Ishikawa (cell line): ENCODE results near the gene DSTN.

Experiments used
- CEBPB ChIP-seq: IDR thresholded peaks from 2 replicates; pipeline ENCODE4 v1.6.1; 2012
- CREB1 ChIP-seq: IDR thresholded peaks from 2 replicates; pipeline ENCODE4 v1.6.1; 2012; ENCODE audit warnings: low read depth
- EGR1 ChIP-seq: IDR thresholded peaks from 2 replicates; pipeline ENCODE4 v1.6.1; 2012
- EP300 ChIP-seq: IDR thresholded peaks from 2 replicates; pipeline ENCODE4 v1.6.1; 2012; ENCODE audit warnings: borderline replicate concordance
- FOXM1 ChIP-seq: IDR thresholded peaks from 2 replicates; pipeline ENCODE4 v1.6.1; 2012; ENCODE audit warnings: low read depth, borderline replicate concordance
- MAX ChIP-seq: IDR thresholded peaks from 2 replicates; pipeline ENCODE4 v1.6.1; 2012
- NFIC ChIP-seq: IDR thresholded peaks from 2 replicates; pipeline ENCODE4 v1.6.1; 2012
- RAD21 ChIP-seq: IDR thresholded peaks from 2 replicates; pipeline ENCODE4 v1.6.1; 2012; ENCODE audit warnings: low read depth
- REST ChIP-seq: IDR thresholded peaks from 2 replicates; pipeline ENCODE4 v1.6.1; 2012; ENCODE audit warnings: low read depth, mild to moderate bottlenecking
- TAF1 ChIP-seq: IDR thresholded peaks from 2 replicates; pipeline ENCODE4 v1.6.1; 2012; ENCODE audit warnings: low read depth, mild to moderate bottlenecking
- TCF12 ChIP-seq: IDR thresholded peaks from 2 replicates; pipeline ENCODE4 v1.6.1; 2012; ENCODE audit warnings: low read depth
- TEAD4 ChIP-seq: IDR thresholded peaks from 2 replicates; pipeline ENCODE4 v1.6.1; 2012
- USF1 ChIP-seq: IDR thresholded peaks from 2 replicates; pipeline ENCODE4 v1.6.1; 2012
- YY1 ChIP-seq: IDR thresholded peaks from 2 replicates; pipeline ENCODE4 v1.6.1; 2012; ENCODE audit warnings: low read depth
- ZBTB7A ChIP-seq: IDR thresholded peaks from 2 replicates; pipeline ENCODE4 v1.6.1; 2012; ENCODE audit warnings: low read depth

Gene DSTN

GRCh38 chr20:17655286-17655651, 85.4 kb downstream of the DSTN start:
- TF ChIP-seq CREB1 (no peak), USF1 (peak; percentile 78)

GRCh38 chr20:17655865-17656479, 86.1 kb downstream of the DSTN start:
- TF ChIP-seq TEAD4 (no peak), EP300 (no peak), EGR1 (no peak), RAD21 (no peak), FOXM1 (no peak), USF1 (no peak), REST (no peak)

GRCh38 chr20:17657079-17657825, 87.4 kb downstream of the DSTN start:
- no peak for TF ChIP-seq USF1
- no peak for TF ChIP-seq EP300
- no peak for TF ChIP-seq RAD21
- TF ChIP-seq ZBTB7A: no peak
- TF ChIP-seq FOXM1: no peak
- TF ChIP-seq NFIC: no peak
- TF ChIP-seq REST: no peak
- no peak for TF ChIP-seq MAX
- TF ChIP-seq CEBPB: no peak
- TF ChIP-seq TCF12: no peak

GRCh38 chr20:17657898-17658647, 88.2 kb downstream of the DSTN start:
- no peak for TF ChIP-seq CREB1
- no peak for TF ChIP-seq TAF1
- no peak for TF ChIP-seq MAX
- no peak for TF ChIP-seq YY1
- no peak for TF ChIP-seq NFIC
- TF ChIP-seq EP300: no peak
- TF ChIP-seq REST: no peak
- TF ChIP-seq USF1: no peak
- TF ChIP-seq EGR1: no peak
- no peak for TF ChIP-seq ZBTB7A
- no peak for TF ChIP-seq FOXM1
- no peak for TF ChIP-seq TEAD4
- no peak for TF ChIP-seq RAD21
- no peak for TF ChIP-seq TCF12
